A673 (cell line): ENCODE results near the gene LRP2.

Experiments
- CTCF ChIP-seq: fragments of 300-800, 200-600 bp; sonication (generic); conservative IDR thresholded peaks from 2 replicates; pipeline ENCODE4 v1.5.1; 2017; ENCODE audit warnings: low read depth, mild to moderate bottlenecking, antibody characterized with exemption, low read length, moderate library complexity, mixed read lengths
- EZH2 ChIP-seq: fragments of 200-600 bp; sonication (generic); IDR thresholded peaks from 2 replicates; pipeline ENCODE4 v1.6.1; 2017; ENCODE audit warnings: borderline replicate concordance, low read depth, mild to moderate bottlenecking, mixed read lengths, antibody characterized with exemption, low read length; ENCODE audit not compliant: poor library complexity, severe bottlenecking

GRCh38 chr2:169118060-169118459, 244.3 kb downstream of the LRP2 start:
- no peak for TF ChIP-seq EZH2
- no peak for TF ChIP-seq CTCF
